Choroid plexus epithelial cell (primary cell): ENCODE data around the gene CYREN.
A peak's percentile ranks its signal among the peaks of the same experiment; 100 is the strongest.
"Not testable (repeated sequence)": the region's sequence is repeated elsewhere in the genome, so short reads cannot be mapped to it uniquely, and the experiment has no call there.

Experiments used
- DNase-seq: peaks from one replicate; pipeline ENCODE4 v3.0.0-alpha.2; 2010; ENCODE audit warnings: low read depth
- H3K4me3 ChIP-seq: 2 replicates; pipeline ENCODE4 v1.5.1; 2011; ENCODE audit warnings: low read depth, mild to moderate bottlenecking, control low read depth, low read length, moderate library complexity
- TF ChIP-seq, protein P1 (sequence below): conservative IDR thresholded peaks from 2 replicates; pipeline ENCODE4 v1.5.1; 2011; ENCODE audit warnings: low read depth, mild to moderate bottlenecking, control low read depth, inconsistent platforms, low read length, moderate library complexity

CYREN gene

DNA sequence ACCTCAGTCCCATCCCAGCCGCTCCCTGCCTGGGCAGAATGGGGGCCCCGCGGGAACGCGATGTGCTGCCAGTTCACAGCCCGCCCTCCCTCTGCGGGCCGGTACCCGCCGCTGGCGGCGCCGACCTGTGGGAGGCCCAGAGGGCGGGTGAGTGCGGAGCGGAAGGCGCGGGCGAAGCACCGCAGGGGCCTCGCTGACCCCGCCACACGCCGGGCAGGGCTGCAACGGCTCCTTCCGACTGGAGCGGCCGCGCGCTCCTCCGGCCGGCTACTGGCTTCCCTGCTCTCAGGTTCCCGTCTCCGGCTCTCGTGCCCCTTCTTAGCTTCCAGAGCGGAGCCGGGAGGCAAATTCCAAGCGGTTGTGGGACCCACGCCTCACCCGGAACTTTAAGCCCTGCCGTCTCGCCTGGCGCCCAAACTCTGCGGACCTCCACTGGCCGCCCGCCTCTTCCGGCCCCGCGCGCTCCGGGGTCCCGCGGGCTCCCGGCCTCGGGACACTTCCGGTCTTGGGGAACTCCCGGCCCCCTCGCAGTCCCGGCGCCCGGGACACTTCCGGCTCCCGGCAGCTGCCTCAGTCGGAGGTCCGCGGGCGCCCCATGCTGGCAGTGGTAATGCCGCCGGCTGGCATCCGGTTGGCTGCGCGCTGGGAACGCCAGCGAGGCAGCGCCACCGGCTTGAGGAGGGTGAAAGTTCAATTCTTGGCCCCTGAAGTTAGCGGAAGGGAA, at the start of gene CYREN:
TSS of gene CYREN (minus strand) at position 434 of the 724 bp plus-strand sequence. CDS start 1,785 bp downstream, outside the sequence.
- H3K4me3 ChIP-seq = peak within 1 kb of the TSS; percentile 78
- DNase-seq = peak; percentile 93
- TF ChIP-seq, protein P1, sequence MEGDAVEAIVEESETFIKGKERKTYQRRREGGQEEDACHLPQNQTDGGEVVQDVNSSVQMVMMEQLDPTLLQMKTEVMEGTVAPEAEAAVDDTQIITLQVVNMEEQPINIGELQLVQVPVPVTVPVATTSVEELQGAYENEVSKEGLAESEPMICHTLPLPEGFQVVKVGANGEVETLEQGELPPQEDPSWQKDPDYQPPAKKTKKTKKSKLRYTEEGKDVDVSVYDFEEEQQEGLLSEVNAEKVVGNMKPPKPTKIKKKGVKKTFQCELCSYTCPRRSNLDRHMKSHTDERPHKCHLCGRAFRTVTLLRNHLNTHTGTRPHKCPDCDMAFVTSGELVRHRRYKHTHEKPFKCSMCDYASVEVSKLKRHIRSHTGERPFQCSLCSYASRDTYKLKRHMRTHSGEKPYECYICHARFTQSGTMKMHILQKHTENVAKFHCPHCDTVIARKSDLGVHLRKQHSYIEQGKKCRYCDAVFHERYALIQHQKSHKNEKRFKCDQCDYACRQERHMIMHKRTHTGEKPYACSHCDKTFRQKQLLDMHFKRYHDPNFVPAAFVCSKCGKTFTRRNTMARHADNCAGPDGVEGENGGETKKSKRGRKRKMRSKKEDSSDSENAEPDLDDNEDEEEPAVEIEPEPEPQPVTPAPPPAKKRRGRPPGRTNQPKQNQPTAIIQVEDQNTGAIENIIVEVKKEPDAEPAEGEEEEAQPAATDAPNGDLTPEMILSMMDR = peak; percentile 51

- no peak for DNase-seq
- TF ChIP-seq, protein P1 = no peak
Measured at GRCh38 chr7:135217645-135218509, 47.4 kb upstream of the CYREN start.

DNA sequence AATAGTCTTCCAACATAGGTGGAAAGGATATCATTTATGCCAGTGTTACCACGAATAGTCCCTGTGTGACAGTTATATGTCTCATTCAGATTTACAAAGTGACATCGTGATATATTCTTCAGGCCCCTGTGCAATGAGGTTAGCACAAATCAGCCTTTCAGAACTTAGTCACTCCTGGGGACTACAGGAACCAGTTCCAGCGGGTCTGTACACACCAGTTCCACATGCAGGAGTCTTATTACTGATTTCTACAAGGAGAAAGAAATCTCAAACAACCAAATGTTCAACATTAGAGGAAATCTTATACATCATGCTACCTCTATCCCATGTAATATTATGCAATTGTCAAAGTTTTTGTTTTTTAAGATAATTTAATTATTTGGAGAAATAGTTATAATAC, 45.2 kb upstream of the CYREN start:
- H3K4me3 ChIP-seq = no peak overlapping the region
- no peak for DNase-seq
- TF ChIP-seq, protein P1 = no peak

More at GRCh38 chr7:135217645-135218509, 47.4 kb upstream of the CYREN start:
- H3K4me3 ChIP-seq = no peak overlapping the region

GRCh38 chr7:135215180-135215579, 44.7 kb upstream of the CYREN start:
- TF ChIP-seq, protein P1 = no peak
- no peak overlapping the region for H3K4me3 ChIP-seq
- DNase-seq = no peak

- no peak for DNase-seq
- TF ChIP-seq, protein P1 = no peak
- H3K4me3 ChIP-seq = no peak overlapping the region
Measured at GRCh38 chr7:135213831-135214230, 43.3 kb upstream of the CYREN start.

DNA sequence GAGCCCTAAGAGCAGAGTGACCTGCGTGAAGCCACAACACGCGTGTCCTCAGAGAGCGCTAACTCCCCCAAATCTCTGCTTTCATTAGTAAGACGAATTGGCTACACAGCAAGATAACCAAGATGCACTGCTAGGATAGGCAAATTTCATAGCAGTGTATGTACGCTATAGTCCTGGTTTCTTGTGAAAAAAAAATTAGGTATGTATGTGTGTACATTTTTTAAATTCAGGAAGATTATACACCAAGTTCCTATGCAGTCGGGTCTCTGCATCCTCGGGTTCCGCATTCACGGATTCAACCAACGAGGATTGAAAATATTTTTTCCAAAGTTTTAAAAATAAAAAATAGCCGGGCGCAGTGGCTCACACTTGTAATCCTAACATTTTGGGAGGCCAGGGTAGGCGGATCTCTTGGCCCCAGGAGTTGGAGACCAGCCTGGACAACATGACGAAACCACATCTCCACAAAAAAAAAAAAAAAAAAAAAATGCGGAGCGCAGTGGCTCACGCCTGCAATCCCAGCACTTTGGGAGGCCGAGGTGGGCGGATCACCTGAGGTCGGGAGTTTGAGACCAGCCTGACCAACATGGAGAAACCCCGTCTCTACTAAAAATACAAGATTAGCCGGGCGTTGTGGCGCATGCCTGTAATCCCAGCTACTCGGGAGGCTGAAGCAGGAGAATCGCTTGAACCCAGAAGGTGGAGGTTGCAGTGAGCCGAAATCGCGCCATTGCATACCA, 41.6 kb upstream of the CYREN start:
- DNase-seq = not testable (repeated sequence)
- H3K4me3 ChIP-seq = peak overlapping the region; percentile 94
